Liver (tissue), 9 donors: Measurements from ENCODE around the gene GLDN. TPM values are rescaled to one million over a fixed set of nuclear protein-coding genes. Genes with fewer than 3 reads are reported as not detected.

Source experiments
- DNase-seq: peaks from one replicate; pipeline ENCODE4 v3.0.0-alpha.2; 2017; ENCODE audit warnings: low spot score
- H3K27ac ChIP-seq, 2 donors: one replicate each; pipeline ENCODE4 v1.7.0; 2013; ENCODE audit warnings: inconsistent platforms in 2 of 2, low read length in 2 of 2, control low read depth in 1 of 2, low read depth in 1 of 2, mild to moderate bottlenecking in 1 of 2
- H3K27me3 ChIP-seq, 4 donors: one replicate each; pipeline versions ENCODE4 v1.6.1 to v1.7.0; 2013; ENCODE audit warnings: low read length in 3 of 4, inconsistent platforms in 1 of 4, mild to moderate bottlenecking in 1 of 4, moderate library complexity in 1 of 4; ENCODE audit not compliant: control insufficient read depth in 4 of 4, insufficient read depth in 4 of 4
- H3K36me3 ChIP-seq, 4 donors: one replicate each; pipeline versions ENCODE4 v1.6.1 to v1.7.0; 2013; ENCODE audit warnings: low read length in 3 of 4, mild to moderate bottlenecking in 3 of 4, low read depth in 1 of 4, moderate library complexity in 1 of 4; ENCODE audit not compliant: control insufficient read depth in 4 of 4, insufficient read depth in 3 of 4
- H3K4me1 ChIP-seq, 4 donors: one replicate each; pipeline versions ENCODE4 v1.6.1 to v1.7.0; 2013; ENCODE audit warnings: low read length in 3 of 4, mild to moderate bottlenecking in 3 of 4, moderate library complexity in 1 of 4; ENCODE audit not compliant: control insufficient read depth in 4 of 4, insufficient read depth in 4 of 4
- H3K4me3 ChIP-seq, 3 donors: one replicate each; pipeline versions ENCODE4 v1.6.1 to v1.7.0; 2013; ENCODE audit warnings: low read length in 3 of 3, control low read depth in 1 of 3, low read depth in 1 of 3, mild to moderate bottlenecking in 1 of 3
- H3K9ac ChIP-seq, 2 donors: one replicate each; pipeline ENCODE4 v1.7.0; 2013; ENCODE audit warnings: low read length in 2 of 2, mild to moderate bottlenecking in 2 of 2, moderate library complexity in 2 of 2, control low read depth in 1 of 2, low read depth in 1 of 2
- H3K9me3 ChIP-seq, 4 donors: one replicate each; pipeline versions ENCODE4 v1.6.1 to v1.7.0; 2013; ENCODE audit warnings: low read length in 3 of 4; ENCODE audit not compliant: control insufficient read depth in 4 of 4
- EGR1 ChIP-seq, 2 donors: IDR thresholded peaks; 2 replicates each; pipeline ENCODE4 v1.6.1; 2016 to 2018; ENCODE audit warnings: antibody characterized with exemption in 2 of 2, low read depth in 2 of 2
- FOXA1 ChIP-seq: IDR thresholded peaks from 2 replicates; pipeline ENCODE4 v1.6.1; 2016; ENCODE audit warnings: antibody characterized with exemption
- FOXA2 ChIP-seq: IDR thresholded peaks from 2 replicates; pipeline ENCODE4 v1.6.1; 2016; ENCODE audit warnings: antibody characterized with exemption
- GABPA ChIP-seq, 2 donors: IDR thresholded peaks in 1 of 2; conservative IDR thresholded peaks in 1 of 2; 2 replicates each; pipeline ENCODE4 v1.6.1; 2016; ENCODE audit warnings: antibody characterized with exemption in 2 of 2, mild to moderate bottlenecking in 1 of 2, moderate library complexity in 1 of 2
- HNF4A ChIP-seq, 2 donors: conservative IDR thresholded peaks; 2 replicates each; pipeline ENCODE4 v1.6.1; 2016; ENCODE audit warnings: antibody characterized with exemption in 2 of 2, mild to moderate bottlenecking in 2 of 2
- HNF4G ChIP-seq: IDR thresholded peaks from 2 replicates; pipeline ENCODE4 v1.6.1; 2016; ENCODE audit warnings: antibody characterized with exemption
- JUND ChIP-seq, 2 donors: IDR thresholded peaks; 2 replicates each; pipeline ENCODE4 v1.6.1; 2016; ENCODE audit warnings: antibody characterized with exemption in 2 of 2
- MAX ChIP-seq: IDR thresholded peaks from 2 replicates; pipeline ENCODE4 v1.6.1; 2016; ENCODE audit warnings: antibody characterized with exemption
- NR2F2 ChIP-seq: IDR thresholded peaks from 2 replicates; pipeline ENCODE4 v1.6.1; 2016; ENCODE audit warnings: antibody characterized with exemption
- RAD21 ChIP-seq, 2 donors: IDR thresholded peaks; 2 replicates each; pipeline ENCODE4 v1.6.1; 2016; ENCODE audit warnings: antibody characterized with exemption in 2 of 2, mild to moderate bottlenecking in 2 of 2
- REST ChIP-seq: IDR thresholded peaks from 2 replicates; pipeline ENCODE4 v1.6.1; 2016; ENCODE audit warnings: antibody characterized with exemption, mild to moderate bottlenecking
- RXRA ChIP-seq, 2 donors: IDR thresholded peaks; 2 replicates each; pipeline ENCODE4 v1.6.1; 2017 to 2018; ENCODE audit warnings: antibody characterized with exemption in 2 of 2, mild to moderate bottlenecking in 1 of 2
- SP1 ChIP-seq: IDR thresholded peaks from 2 replicates; pipeline ENCODE4 v1.6.1; 2018; ENCODE audit warnings: antibody characterized with exemption, mild to moderate bottlenecking
- TAF1 ChIP-seq: conservative IDR thresholded peaks from 2 replicates; pipeline ENCODE4 v1.6.1; 2016; ENCODE audit warnings: antibody characterized with exemption, mild to moderate bottlenecking
- YY1 ChIP-seq: IDR thresholded peaks from 2 replicates; pipeline ENCODE4 v1.6.1; 2016; ENCODE audit warnings: antibody characterized with exemption, mild to moderate bottlenecking
- WGBS: extraction: QIAGEN DNeasy Blood & Tissue Kit; methylation state at CpG from one replicate; pipeline ENCODE4 v1.1.7; 2013; 5-methylcytosine and 5-hydroxymethylcytosine counted together
- polyA plus RNA-seq, 2 donors: library from polyadenylated mRNA; stranded (reverse) in 1 of 2; unstranded in 1 of 2; fragments of 200-250 nt in 1 of 2; fragments of >200 nt in 1 of 2; fragmentation: Nextera tagmentation in 1 of 2; extraction: Ambion mirVana in 1 of 2; gene quantifications; one replicate each; pipeline versions ENCODE4 v1.2.1 to v1.2.3, GENCODE V29; 2013 to 2015
- total RNA-seq, 2 donors: library from RNA; depleted of rRNA; stranded (reverse); fragments of >200 nt; gene quantifications; one replicate each; pipeline ENCODE4 v1.2.3, GENCODE V29; 2014
- TF ChIP-seq, protein P1 (sequence below): fragments of 150-350 bp; IDR thresholded peaks from 2 replicates; pipeline ENCODE4 v1.5.1; 2017; ENCODE audit warnings: improper control_type of control experiment, low read depth, low read length; ENCODE audit not compliant: missing input control
- donor health status: healthy.
- donor health status: healthy.
- donor health status: healthy.
- donor health status: healthy.
- donor health status: healthy.

GLDN gene
- total and polyA plus RNA-seq, 4 donors = 0.15 to 1.4 (median 0.33) TPM

- Histone ChIP-seq H3K9me3 (no peaks in the 10 kb centered on the region), H3K27me3 (no peaks in the 10 kb centered on the region), H3K27ac (no peak overlapping the region), H3K36me3 (peaks cover 0 to 19% (median 12%) of the 10 kb centered on the region in 4 donors), H3K4me1 (no peaks in the 10 kb centered on the region), H3K4me3 (no peak overlapping the region), H3K9ac (no peak overlapping the region)
- TF ChIP-seq REST = no peak
- no peak for TF ChIP-seq TAF1
- no peak for TF ChIP-seq HNF4A (conservative IDR thresholded peaks at IDR 0.05)
- no peak for TF ChIP-seq MAX
- no peak for TF ChIP-seq FOXA2
- TF ChIP-seq, protein P1, sequence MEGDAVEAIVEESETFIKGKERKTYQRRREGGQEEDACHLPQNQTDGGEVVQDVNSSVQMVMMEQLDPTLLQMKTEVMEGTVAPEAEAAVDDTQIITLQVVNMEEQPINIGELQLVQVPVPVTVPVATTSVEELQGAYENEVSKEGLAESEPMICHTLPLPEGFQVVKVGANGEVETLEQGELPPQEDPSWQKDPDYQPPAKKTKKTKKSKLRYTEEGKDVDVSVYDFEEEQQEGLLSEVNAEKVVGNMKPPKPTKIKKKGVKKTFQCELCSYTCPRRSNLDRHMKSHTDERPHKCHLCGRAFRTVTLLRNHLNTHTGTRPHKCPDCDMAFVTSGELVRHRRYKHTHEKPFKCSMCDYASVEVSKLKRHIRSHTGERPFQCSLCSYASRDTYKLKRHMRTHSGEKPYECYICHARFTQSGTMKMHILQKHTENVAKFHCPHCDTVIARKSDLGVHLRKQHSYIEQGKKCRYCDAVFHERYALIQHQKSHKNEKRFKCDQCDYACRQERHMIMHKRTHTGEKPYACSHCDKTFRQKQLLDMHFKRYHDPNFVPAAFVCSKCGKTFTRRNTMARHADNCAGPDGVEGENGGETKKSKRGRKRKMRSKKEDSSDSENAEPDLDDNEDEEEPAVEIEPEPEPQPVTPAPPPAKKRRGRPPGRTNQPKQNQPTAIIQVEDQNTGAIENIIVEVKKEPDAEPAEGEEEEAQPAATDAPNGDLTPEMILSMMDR = no peak
- no peak for TF ChIP-seq RAD21 (IDR thresholded peaks at IDR 0.05)
- no peak for TF ChIP-seq YY1
- no peak for TF ChIP-seq JUND (IDR thresholded peaks at IDR 0.05)
- no peak for TF ChIP-seq EGR1 (IDR thresholded peaks at IDR 0.05; ENCODE audit: low read depth in 2 of 2)
- TF ChIP-seq GABPA (IDR thresholded peaks at IDR 0.05 in 1 of 2, conservative IDR thresholded peaks at IDR 0.05 in 1 of 2) = no peak
- no peak for TF ChIP-seq SP1
- TF ChIP-seq HNF4G = no peak
- TF ChIP-seq FOXA1 = no peak
- no peak for TF ChIP-seq NR2F2
- no peak for DNase-seq
- 88% methylated on average over 7 of the region's 7 CpGs for WGBS
These were observed 107.4 kb downstream of the GLDN start for GRCh38 chr15:51448622-51449399.

GRCh38 chr15:51450001-51450400 is 108.5 kb downstream of the GLDN start:
- Histone ChIP-seq H3K27ac (no peak overlapping the region), H3K36me3 (peaks cover 0 to 21% (median 14%) of the 10 kb centered on the region in 4 donors), H3K27me3 (no peaks in the 10 kb centered on the region), H3K4me1 (no peaks in the 10 kb centered on the region), H3K9me3 (no peaks in the 10 kb centered on the region), H3K9ac (no peak overlapping the region), H3K4me3 (no peak overlapping the region)
- DNase-seq = no peak
- 93% methylated on average over 6 of the region's 6 CpGs for WGBS
- no peak for TF ChIP-seq GABPA (IDR thresholded peaks at IDR 0.05 in 1 of 2, conservative IDR thresholded peaks at IDR 0.05 in 1 of 2)
- TF ChIP-seq REST = no peak
- TF ChIP-seq FOXA1 = no peak
- TF ChIP-seq FOXA2 = no peak
- TF ChIP-seq RAD21 (IDR thresholded peaks at IDR 0.05) = no peak
- TF ChIP-seq RXRA (IDR thresholded peaks at IDR 0.05) = no peak
